Measurements from ENCODE around the gene BICD2.
"Not testable (repeated sequence)": the region's sequence is repeated elsewhere in the genome, so short reads cannot be mapped to it uniquely, and the experiment has no call there.

BICD2 gene

GRCh38 chr9:92764381-92764987 is at the start of gene BICD2:
BICD2 (minus strand) TSS chr9:92764833; CDS start chr9:92764744, 89 bp downstream.
- no peak for DNase-seq

GRCh38 chr9:92809629-92810326 is 45.1 kb upstream of the BICD2 start:
- DNase-seq = not testable (repeated sequence)

DNA sequence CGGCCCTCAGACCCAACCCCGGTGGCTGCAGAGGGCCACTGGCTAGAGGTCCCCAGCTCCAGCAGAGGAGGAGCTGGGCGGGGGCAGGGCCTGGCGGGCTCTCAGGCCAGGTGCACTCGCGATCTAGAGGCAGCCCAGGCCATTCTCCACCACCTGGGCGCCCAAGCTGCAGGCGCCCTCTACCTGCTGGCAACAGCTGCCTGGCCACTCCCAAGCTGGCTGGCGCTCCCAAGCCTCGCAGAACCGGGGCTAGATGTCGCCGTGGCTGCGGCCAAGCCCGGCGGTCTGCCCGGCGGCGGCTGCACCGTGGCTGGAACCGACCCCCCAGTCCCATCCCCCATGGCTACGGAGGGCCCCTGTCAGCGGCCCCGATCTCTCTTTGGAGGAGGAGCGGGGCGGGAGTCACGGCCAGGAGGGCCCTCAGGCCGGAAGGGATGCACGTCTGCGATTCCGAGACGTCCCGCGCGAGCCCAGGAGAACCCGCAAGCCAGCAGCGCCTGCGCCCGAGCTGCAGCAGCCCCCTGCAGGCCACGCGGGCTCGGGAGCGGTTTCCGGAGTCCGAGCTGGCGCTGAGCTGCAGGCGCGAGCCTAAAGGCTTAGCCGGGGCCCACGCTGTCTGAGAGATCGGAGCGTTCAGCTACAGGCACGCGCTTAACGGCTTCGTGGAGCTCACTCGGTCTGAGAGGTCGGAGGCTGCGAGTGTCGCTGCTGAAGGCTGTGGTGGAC is 44.3 kb upstream of the BICD2 start:
- DNase-seq = peak; percentile 88

- peak; percentile 74 for DNase-seq
Observed at GRCh38 chr9:92807757-92808725, 43.4 kb upstream of the BICD2 start.

GRCh38 chr9:92807031-92807756 is 42.6 kb upstream of the BICD2 start:
- no peak for DNase-seq

DNA sequence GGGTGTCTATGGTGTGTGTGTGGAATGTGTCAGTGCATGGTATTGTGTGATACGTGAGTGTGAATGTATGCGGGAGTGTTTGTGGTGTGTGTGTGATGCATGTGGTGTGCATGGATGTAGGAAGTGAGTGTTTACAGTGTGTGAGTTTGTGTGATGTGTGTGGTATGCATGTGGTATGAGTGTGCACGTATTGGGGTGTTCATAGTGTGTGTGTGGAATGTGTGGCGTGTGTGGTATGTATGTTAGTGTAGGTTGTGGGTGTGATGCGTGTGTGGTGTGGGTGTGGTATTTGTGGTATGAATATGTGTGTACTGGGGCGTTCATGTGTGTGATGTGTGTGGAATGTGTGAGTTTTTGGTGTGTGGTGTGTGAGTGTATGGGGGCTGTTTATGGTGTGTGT is 40.1 kb upstream of the BICD2 start:
- no peak for DNase-seq

- no peak for DNase-seq
Observed at GRCh38 chr9:92798358-92798757, 33.7 kb upstream of the BICD2 start.

- not testable (repeated sequence) for DNase-seq
Observed at GRCh38 chr9:92796337-92796804, 31.7 kb upstream of the BICD2 start.

DNA sequence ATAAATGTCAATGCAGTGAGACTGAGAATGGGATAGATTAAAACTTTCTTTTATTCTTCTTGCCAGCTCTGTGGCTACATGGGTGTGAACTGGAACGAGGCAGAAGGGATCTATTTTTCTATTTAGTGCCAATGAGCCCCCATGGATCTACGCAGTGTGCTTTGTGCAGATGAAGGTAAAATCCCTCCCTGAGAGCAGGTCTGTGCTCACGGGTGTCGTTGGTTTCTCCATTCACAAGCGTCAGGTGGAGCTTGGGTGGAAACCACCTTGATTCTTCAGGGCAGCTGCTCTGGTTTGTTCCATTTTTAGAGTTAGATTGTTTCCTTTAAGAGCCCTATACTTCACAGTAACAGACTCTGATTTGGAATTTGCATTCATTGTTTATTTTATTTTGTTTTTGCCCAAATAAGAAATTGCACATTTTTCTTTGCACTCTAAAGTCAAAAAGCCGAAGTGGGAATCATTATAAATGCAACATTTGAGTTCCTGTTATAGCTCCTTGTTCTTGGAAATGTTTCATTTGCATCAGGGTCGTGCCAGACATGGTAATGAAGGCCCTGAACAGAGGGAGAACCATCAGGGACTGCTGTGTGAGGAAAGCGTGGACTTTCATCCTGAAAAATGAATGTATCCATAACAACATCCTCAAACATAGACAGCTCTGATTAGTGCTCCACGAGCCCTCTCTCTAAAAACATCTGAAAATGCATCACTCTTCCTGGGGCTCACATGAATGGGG is 31.1 kb upstream of the BICD2 start:
- no peak for DNase-seq

DNA sequence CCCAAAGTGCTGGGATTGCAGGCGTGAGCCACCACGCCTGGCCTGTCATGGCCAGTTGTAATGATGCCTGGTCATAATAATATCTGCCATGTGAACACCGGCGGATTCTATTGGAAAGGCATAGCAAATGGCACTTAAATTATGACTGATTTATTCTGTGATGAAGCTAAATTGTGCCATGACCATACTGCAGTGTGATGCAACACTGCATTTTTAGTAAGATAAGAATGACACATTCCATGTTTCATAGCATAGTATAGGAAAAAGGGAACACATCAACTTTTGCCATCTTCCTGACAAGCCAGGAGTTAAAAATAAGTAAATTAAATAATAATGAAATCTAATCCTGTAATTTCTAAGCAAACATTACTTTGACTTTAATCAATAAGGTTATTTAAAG is 30.4 kb upstream of the BICD2 start:
- DNase-seq = no peak

DNA sequence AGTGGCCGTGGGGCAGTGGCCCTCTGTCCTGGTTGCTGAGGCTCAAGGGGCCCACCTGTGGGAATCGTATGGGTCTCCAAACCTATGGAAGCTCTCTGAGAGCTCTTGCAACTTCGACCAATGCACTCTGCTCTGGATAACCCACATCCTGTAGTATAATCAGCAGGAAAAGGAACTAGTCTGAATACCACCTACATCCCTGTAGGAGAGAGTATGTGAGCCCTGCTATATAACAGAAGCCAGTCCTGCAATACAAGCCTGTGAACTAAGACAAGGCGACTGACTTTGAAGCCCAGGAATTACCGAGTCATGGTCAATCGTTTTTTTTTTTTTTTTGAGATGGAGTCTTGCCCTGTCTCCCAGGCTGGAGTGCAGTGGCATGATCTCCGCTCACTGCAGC is 29.8 kb upstream of the BICD2 start:
- DNase-seq = no peak

DNA sequence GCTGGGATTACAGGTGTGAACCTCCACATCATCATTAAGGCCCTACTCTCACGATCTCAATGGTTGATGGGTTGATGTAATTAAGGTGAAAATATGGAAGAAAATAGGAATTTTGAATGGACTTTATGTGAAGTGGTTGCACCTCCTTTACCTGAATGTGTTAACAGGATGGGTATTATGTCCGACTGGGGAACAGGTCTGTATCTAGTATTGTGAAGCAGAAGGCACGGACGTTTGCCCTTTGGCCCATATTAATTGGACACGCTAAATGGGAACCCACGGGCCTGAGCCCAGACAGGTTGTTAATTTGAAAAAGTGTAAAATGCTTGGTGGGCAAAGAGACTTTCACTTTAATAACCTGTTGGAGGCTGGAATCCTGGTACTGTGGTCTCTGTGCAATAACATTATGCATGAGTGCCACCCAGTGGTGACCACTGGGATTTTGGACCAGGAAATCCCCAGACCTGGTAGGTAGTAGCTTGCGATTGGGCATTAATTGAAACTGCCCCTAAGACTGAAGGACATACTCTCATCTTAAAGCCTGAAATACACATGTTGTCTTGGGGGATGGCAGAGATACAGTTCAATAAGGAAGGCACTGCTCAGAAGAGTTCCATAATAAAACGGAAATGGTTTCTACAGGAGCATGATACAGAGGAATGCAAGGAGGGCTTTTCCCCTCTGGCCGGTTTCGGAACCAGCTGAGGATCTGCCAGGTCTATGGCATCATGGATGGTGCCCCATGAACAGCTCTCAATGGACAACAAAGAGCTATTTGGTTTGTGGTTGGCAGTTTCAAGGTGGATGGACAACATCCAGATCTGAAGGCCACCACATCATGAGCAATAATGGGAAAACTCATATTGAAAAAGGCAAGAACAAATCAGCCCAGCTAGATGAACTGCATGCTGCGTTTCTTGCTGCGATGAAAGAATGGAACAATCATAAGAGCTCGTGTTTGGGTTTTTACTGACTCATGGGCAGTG is 26.2 kb upstream of the BICD2 start:
- DNase-seq = peak; percentile 79

DNA sequence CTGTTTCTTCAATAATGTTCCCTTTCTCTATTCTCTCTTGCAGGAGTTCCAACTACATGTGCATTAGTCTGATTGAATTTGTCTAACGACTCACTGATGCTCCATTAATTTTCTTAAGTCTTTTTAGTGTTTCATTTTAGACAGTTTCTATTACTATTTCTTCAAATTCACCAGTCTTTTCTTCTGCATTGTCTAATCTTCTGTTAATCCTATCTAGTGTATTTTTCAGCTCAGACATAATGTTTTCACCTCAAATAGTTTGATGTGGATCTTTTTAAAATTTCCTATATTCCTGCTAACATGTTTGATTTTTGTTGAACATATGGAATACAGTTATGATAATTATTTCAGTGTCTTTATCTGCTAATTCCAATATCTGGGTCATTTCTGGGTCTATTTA is 21.7 kb upstream of the BICD2 start:
- no peak for DNase-seq

- no peak for DNase-seq
Observed at GRCh38 chr9:92781899-92782298, 17.3 kb upstream of the BICD2 start.

- DNase-seq = no peak
Observed at GRCh38 chr9:92780206-92780605, 15.6 kb upstream of the BICD2 start.

DNA sequence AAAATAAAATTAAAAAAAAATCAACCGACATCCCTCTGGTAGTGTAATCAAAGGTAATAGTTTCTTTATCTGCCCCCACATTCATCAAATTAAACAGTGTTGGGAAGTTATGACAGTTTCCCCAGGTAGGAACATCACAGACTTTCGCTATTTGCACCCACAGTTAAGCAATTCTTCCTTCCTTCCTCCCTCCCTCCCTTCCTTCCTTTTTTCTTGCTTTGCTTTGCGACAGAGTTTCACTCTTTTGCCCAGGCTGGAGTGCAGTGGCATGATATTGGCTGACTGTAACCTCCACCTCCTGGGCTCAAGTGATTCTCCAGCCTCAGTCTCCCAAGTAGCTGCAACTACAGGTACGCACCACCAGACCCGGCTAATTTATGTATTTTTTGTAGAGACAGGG is 10.8 kb upstream of the BICD2 start:
- no peak for DNase-seq

DNA sequence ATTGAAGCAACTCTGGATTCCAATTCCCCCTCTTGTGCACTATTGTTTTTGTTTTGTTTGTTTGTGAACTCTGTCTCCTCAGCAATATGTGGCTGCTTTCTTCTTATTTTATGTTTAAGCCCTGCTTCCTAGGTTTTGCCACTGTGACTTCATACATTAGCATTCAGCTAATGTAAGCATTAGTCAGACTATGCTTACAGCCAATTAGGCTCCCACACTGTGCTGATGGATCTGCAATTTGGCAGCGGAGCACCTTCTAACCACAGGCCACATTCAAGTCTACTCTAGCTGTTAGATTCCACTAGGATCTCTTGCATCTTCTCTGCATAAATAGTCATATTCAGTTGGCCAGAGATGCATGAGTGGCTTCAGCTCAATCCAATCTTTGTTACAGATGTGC is 9.6 kb upstream of the BICD2 start:
- DNase-seq = no peak

GRCh38 chr9:92773810-92774209 is 9.2 kb upstream of the BICD2 start:
- DNase-seq = no peak

GRCh38 chr9:92771309-92771708 is 6.7 kb upstream of the BICD2 start:
- no peak for DNase-seq

DNA sequence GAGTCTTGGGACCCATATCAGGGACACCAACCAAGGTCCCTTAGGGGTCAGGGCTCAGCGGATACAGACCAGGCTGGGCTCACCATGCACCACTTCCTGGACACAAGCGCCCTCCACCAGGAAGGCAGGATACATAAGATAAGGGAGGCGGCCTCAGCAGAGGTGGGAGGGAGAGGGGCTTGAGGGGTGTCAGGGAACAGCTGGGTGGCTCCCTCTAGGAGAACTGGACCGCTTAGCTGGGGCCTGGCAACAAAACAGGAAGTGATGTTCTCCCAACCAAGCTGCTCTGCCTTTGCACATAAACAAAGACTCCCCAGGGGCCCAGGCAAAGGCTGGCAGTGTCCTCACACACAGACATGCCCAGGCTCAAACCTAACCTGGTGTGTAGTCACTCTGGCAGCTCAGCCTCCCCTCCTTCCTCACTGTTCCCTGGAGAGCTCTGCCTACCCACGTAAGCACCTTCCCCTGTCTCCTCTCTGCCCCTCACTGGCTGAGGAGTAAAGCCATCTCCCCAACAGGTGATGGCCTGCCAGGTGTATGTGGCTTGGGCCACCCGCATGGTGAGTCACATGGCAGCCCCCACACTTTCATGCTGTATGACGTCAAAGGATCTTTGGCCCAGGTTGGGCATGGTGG is 5.8 kb upstream of the BICD2 start:
- no peak for DNase-seq

Data from RPMI8226 (cell line).